Measurements from ENCODE around the gene PCYOX1L. TPM values are rescaled to one million over a fixed set of nuclear protein-coding genes. Genes with fewer than 3 reads are reported as not detected.
"Not testable (repeated sequence)": the region's sequence is repeated elsewhere in the genome, so short reads cannot be mapped to it uniquely, and the experiment has no call there.

Gene PCYOX1L
- polyA plus RNA-seq, 1 donor: 8.2 TPM

DNA sequence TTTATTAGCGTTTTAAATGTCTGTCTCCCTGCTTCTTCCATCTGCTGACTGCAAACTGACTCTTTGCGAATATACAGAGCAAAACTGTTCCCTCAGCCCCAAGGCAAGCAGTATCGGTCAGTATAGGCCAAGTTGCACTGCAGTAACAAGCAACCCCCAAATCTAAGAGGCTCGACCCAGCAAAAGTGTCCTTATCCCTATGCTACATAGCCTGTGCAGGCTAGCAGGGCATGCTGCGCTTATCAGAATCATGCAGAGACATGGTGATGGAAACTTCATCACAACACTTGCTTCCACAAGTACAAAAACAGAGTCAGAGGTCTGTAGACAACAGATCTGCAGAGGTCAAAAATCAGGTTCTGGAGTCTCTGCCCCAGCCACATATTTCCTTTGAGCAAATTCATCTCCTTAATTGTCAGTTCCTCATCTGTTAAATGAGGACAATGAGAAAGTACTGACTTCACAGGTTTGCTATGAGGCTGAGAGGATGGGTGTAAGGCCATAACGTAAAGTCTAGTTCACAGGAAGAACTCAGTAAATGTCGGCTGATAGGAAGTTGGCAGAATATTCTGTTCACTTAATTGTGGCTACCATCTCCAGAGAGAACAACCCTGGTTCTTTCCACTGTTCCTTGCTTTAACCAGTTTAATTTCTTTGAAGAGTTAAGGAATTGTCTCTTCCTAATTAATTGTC, 30.8 kb downstream of the PCYOX1L start:
- DNase-seq: no peak

DNA sequence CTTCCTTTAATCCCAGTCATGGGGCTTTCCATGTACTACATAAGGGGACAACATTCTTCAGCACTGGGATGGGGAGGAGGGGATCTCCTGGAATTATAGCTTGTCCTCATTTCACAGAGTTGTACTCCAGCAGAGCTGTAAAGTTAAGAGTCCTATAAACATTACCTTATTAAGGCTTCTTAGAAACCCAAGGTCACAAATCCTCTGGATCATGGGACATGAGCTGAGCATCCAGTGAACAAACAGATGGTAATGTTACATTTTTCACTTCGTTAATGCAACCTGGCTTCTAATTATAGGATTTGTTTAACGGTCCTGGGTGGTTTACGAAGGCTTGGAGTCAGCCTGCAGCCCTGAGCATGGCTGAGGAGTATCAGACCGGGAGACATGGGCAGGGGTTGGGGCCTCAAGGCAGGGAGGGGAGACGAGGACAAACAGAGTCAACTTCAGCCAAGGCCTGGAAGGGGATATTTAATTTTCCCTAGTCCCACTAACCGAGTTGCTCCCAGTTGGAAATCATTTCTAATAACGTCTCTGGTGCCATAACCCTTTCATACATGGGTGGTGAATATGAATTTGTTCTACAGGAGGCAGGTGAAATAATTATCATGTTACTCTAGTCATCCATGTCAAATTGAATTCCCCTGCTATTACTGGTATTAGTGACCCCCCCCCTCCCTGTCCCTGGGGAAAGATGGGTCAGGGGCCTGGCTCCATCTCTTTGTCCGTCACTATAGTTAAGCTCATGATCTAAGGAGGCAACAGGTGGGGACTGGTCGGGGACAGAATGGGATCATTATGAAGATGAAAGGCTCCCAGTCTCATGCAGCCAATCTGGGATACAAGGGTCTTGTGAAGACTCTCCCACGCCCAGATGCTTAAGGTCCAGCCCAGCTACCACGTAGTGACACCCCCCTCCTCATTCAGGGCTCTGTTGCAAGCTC, 32.0 kb downstream of the PCYOX1L start:
- no peak for DNase-seq

DNA sequence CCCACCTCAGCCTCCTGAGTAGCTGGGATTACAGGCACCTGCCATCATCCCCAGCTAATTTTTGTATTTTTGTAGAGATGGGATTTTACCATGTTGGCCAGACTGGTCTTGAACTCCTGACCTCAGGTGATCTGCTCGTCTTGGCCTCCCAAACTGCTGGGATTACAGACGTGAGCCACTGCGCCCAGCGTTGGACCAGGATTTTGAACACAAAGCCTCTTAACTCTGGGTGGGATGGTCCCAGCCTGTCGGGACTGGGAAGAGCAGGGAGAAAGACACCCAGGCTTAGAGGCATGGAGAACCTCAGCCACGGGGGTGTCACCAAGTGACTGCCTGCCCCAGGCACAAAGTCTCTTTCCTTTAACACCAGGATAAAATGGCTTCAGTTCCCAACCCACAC, 33.2 kb downstream of the PCYOX1L start:
- DNase-seq: not testable (repeated sequence)

DNA sequence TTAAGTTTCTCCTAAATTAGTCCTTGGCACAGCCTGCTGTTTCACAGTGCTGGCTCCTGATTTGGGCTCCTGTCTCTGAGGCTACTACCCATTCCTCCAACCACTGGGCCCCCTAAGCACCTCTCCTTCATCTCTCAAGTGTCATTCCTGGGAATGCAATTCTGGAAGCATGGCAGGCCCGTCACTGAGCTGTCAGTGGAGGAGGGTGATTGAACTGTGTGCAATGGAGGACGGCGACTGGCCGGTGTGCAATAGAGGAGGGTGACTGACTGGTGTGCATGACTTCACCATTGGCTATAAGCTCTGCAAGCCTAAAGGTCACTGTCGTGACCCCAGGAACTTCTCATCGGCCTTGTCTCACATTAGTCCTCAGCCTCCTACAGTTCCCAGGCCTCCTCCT, 33.7 kb downstream of the PCYOX1L start:
- no peak for DNase-seq

DNA sequence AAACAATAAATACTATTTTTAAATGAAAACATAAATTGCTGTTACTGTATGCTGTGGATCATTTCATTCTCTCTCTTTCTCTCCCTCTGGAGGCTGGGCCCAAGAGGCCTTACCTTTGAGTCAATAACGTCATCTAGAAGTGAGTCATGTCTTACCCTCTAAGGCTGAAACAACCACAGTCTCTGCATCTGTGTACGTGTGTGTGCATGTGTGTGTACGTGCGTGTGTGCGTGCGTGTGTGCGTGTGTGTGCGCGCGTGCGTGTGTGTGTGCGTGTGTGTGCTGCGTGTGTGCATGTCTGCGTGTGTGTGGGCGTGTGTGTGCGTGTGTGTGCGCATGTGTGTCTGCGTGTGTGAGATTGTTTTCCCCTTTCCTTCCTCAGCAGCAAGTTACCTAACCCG, 34.9 kb downstream of the PCYOX1L start:
- no peak for DNase-seq

DNA sequence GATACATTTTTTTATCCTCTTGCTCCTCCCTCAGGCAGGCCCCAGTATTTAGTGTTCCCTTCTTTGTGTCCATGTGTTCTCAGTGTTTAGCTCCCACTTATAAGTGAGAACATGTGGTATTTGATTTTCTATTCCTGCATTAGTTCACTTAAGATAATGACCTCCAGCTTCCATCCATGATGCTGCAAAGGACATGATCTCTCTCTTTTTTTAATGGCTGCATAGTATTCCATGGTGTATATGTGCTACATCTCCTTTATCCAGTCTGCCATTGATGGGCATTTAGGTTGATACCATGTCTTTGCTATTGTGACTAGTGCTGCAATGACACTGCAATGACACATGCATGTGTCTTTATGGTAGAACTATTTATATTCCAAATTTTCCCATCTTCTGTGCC, 37.1 kb downstream of the PCYOX1L start:
- not testable (repeated sequence) for DNase-seq

DNA sequence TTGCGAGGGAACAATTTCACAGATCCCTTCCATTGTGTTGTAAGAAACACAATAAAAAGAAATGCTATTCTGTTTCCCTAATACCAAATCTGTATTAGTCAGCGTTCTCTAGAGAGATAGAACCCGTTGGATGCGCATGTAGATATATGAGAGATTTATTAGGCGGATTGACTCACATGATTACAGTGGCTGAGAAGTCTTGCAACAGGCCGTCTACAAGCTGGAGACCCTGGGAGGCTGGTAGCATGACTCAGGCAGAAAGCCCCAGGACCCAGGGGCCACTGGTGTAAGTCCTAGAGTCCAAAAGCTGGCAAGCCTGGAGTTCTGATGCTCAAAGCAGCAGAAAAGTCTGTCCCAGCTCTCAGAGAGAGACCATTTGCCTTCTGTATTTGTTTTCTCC, 39.7 kb downstream of the PCYOX1L start:
- no peak for DNase-seq

DNA sequence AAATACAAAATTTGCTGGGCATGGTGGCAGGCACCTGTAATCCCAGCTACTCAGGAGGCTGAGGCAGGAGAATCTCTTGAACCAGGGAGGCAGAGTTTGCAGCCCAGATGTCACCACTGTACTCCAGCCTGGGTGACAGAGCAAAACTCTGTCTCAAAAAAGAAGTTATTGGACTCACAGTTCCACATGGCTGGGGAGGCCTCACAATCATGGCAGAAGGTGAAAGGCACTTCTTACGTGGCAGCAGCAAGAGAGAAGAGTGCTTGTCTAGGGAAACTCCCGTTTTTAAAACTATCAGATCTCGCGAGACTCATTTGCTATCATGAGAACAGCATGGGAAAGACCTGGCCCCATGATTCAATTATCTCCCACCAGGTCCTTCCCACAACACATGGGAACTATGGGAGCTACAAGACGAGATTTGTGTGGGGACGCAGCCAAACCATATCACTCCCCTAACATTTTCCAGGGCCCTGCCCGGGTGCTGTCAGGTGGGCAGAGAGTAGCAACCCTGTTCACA, 41.0 kb downstream of the PCYOX1L start:
- not testable (repeated sequence) for DNase-seq

DNA sequence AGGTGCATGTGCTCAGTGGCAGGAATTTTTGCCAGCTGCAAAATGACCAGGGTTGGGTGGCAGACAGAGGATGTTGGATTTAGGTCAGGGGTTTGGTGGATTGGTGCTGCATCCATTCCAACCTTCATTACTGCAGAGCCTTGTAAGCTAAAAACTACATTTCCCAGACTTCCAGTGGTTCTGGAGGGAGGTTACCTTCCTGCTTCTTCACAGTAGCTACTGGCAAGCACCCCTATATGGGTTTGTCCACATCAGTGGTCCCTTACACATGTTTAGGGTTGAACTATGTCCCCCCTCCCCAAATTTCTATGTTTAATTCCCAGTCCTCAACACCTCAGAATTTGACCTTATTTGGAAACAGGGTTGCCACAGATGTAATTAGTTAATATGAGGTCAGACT, 41.9 kb downstream of the PCYOX1L start:
- DNase-seq: no peak

DNA sequence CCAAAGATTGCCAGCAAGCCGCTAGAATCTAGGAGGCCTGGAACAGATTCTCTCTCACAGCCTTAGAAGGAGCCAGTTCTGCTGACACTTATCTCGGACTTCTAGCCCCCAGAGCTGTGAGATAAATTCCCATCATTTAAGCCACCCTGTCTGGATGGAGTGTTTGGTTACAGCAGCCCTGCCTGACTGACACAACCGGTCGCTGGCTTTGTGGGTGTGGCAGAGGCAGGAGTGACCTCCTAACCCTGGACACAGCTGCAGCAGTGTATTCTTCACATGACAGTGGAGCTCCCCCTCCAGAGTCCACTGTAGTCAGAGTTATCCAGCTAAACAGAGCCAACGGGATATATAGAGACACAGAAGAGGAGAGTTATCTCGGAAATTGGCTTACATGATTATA, 42.5 kb downstream of the PCYOX1L start:
- DNase-seq: peak; percentile 75

DNA sequence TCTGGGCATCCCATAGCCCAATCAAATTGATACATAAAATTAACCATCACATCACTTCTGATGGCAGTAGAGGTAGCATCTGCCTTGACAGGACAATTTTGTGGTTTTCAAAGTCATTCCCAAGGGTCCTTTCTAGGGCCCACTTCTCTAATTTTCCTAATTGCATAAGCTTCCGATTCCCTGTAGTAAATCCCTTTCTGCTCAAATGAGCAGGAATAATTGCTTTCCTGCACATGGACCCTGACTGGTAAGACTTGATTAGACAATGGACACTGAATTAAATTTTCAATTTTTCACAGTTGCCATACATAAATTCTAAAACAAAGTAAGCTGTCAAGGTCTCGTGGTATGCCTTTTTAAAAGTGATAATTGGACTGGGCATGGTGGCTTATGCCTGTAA, 43.2 kb downstream of the PCYOX1L start:
- no peak for DNase-seq

DNA sequence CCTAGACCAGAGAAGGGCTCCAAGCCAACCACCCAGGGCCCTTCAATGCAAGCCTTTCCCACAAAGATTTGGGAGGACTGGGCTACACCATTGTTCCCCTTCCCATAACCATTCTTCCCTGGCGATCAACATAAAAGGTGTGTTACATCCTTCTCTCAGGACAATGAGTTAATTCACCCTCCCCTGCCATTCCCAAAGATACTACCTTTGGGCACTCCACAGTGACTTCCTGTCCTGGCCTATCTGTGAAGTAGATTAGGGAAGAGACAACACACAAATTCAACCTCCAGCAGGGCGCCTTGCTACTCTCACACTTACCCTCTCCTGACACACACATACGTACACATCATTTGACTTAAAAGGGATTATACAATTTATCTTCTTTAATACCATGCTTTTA, 44.4 kb downstream of the PCYOX1L start:
- no peak for DNase-seq

DNA sequence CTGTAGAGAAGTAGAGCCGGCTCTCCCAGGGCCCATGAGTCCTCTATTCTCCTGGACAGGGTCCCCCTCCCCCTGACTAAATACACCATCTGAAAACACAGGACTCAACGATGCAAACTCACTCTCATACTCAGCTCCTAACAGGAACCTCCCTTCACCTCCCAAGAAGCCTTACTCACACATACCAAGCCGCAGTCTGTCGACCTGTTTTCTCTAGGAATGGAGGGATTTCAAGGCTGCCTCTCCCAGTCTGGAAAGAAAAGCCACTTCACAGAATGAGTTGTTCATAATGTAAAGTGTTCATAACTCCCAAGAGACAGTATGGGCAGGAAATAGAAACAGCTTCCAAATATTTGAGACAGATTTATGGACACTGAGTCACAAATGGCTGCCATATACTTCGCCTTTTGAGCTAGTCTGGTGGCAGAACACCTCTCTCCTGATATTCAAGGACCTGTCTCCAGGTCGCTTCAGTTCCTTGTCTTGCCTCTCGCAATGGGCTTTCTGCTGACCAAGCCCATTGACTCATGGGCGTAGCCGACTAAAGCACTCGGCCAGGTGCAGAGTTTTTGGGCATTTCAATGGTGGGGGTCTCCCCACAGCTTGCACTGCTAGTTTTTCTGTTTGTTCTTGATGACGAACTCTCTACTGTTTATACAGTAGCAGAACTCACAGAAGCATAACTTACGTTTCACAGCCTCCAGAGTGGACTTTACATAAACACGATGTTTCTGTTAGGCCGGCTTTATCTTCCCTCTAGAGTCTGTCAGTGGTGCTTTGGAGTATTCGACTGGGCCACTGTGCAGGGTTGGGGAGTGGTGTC, 46.3 kb downstream of the PCYOX1L start:
- DNase-seq: no peak

DNA sequence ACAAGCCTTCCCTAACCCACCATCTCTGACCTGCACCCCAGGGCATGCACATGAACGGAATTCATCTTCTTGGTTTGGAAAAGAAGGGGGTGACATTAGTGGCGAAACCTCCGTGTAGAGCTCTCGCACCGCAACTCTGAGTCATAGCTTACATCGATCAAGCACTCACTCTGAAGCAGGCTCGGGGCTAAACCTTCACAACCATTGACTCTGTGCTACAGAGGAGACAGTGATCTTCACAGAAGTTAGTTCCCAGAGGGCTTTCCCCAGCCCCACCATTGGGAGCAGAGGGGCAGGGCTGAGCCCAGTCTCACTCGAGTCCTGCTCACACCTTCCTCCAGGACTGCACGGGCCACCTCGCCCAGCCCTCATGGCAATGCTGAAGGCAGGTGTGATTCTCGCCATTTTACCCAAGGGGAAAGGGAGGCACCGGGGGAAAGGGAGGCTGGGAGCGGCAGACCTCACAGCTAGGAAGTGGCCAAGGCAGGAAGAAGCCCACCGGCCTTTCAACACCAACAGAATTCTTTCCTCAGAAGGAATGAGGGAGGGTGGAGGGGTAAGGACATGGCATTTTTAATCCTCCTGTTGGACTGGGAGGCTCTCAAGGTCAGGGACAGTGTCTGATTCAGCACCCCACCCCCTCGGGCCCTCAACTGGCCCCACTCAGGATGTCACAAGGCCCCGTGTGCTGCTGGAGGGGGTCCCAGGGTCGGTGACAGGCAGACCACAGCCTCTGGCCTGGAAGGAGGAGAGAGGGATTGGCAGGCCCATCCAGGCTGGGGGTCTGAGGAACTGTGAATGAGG, 47.1 kb downstream of the PCYOX1L start:
- DNase-seq: no peak

DNA sequence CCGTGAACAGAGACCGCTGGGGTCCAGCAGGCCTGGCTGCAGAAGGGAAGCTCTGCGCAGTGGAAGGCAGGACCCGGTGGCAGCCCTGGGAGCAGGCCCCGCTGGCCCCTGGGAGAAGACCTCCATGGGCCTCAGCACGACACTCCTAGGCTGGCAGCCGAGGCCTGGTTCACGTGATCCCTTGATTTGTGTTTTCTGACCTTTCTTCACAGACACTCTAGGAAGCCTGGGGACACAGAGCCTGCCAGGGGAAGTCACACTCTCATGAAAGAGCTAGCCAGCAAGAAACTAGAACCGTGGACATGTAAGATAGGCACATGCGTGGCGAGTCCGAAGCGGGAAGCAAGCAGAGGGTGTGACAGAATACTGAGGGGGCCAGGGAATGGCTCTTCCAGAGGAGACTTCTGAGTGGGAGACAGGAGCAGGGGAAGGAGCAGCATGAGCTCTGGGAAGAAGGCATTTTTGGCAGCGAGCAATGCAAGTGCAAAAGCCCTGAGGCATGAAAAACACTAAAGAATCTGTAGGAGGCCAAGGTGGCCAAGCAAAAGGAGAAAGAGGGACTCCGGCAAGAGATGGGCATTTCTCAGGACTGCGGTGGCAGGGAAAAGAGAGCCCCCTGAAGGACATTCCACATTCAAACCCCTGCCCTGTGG, 47.8 kb downstream of the PCYOX1L start:
- DNase-seq: no peak

DNA sequence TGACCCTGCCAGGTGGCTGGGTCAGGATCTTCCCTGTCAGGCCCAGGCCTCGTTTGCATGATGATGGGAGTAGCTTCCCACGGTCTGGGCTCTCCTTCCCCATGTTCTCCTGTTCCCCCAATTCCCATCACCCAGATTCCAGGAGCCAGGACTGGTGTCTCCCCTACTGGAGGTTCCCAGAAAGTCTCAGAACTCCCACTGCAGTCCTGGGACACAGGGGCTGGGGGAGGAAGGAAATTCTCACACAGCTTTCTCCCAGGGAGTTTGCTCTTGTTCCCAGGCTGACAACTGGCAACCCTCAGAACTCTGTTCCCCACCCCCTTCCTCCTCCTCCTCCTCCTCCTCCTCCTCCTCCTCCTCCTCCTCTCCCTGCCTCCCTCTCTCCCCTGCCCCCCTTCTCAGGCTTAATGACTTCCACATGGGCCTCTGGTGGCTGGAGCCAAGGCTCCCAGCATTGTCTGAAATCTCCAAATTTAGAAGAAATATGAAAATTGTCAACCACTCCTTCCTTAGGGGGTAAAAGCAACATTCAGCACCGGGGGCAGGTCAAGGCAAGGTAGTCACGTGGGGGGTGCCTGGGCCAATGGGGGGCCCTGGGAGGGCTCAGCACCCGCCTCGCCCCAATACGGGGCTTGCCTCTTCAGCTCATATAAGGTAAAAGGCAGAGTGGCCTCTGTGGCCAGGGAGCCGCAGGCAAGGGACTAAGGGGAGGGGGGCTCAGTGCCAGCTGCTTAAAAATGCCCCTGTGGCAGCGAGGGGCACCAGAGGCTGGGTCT, 48.5 kb downstream of the PCYOX1L start:
- DNase-seq: peak; percentile 72

DNA sequence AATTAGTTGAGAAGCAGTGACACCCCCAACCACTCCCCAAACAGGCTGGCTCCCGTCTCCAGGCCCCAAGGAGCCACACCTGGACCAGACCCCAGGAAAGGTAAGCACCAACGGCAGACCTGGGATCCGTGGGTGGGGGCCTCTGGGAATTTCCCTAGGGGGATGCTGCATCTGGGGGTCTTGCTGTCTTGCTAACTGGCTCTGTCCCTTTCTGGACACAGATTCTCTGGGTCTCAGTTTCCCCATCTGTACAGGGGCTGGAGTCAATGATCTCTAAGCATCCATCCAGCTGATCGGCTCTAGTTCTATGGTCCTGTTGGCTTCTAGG, 49.1 kb downstream of the PCYOX1L start:
- DNase-seq: no peak

DNA sequence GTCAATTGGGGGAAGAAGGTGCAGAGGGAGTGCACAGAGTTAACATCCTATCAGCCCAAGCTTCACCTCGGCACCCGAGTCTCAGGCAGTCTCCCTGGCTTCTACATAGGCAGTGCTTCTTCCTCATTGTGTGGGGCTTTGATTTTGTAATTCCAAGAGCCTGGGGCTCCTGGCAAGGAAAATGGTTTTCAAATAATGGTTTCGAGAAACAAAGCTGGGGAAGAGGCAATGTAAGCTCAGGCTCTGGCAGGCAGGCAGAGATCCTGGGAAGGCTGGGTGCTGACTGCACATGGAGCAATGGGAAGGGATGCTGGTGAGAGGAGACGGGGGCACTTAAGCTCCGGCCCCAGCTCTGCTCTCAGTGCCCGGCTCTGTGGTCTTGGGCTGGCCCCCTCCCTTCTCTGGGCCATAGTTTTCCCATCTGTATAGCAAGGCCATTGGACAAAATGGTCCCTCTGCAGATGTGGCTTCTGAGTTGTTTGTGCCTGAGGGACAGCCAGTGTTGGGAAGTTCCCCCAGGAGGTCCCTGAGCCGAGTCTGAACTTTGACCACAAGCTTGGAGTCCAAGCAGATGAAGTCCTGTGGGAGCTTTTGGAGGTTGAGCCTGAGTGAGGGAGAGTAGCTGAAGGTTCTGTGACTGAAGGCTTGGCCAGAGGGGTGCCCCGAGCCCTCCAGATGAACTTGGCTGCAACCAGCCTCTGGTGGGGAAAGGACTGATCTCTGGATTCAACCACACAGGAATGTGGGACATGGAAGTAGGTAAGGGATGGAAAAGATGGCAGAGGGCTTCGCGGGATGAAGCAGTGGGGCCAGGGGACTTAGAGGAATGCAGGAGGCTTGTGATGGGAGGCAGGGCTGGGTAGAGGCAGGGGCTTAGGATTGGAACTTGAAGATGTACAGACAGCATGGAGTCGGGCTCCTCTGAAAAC, 49.7 kb downstream of the PCYOX1L start:
- DNase-seq: no peak

Data from hindlimb muscle (tissue), 1 donor.